ENCODE measurements around the gene PLPP1.

Gene PLPP1

GRCh38 chr5:55441107-55441771 is 93.5 kb downstream of the PLPP1 start:
- no peak for DNase-seq

DNA sequence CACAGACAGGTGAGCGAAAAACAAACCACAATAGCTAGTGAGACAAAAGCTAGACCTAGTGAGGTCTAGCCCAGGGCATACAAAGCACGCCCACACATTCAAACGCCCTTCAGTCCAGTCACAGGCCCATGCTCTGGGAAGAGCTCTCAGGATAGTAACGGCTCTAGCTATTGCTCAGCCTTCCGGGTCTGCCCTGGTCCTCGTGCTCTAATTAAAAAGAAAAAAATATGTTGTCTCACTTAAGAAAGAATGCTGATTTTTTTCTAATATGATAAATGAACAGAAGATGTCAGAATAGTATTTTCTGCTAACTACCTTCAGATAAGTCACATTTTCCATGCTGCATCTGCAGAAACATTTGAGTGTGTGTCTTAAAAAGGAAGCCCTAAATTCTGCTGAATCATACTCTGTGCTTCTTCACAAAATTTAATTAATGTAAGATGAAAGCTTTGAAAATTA is 94.5 kb downstream of the PLPP1 start:
- no peak for DNase-seq

DNA sequence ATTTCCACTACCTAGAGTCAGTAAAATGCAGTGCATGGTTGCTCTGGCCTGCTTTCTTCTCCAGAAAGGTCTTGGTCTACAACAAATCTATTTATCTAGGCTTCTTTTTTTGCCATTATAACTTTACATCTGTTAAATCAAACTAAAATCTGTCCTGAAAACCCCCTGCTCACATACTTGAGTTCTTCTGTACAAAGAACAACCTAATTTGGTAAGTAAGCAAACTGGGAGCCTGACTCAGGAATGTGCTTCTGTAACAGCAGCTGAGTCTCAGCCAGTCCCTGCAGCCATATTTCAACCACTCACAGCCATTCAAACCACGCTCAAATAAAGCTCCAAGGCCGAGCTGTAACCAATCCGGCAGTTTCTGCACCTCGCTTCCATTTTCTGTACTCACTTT is 95.8 kb downstream of the PLPP1 start:
- DNase-seq: no peak

DNA sequence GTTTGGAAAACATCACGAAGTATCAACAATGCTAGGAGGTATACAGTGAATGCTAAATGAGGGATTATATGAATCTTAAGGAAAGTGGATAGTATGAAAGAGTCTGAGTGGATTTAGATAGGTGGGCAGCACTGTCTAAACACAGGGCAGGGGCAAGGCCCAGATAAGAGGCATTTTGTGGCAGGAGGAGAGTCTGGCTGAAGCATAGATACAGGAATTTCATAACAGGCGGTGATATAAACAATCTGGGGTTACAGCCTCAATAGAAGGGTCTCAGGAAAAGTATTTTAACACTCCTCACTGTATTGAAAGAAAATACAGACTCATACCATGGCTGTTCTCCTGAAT is 96.9 kb downstream of the PLPP1 start:
- DNase-seq: no peak

DNA sequence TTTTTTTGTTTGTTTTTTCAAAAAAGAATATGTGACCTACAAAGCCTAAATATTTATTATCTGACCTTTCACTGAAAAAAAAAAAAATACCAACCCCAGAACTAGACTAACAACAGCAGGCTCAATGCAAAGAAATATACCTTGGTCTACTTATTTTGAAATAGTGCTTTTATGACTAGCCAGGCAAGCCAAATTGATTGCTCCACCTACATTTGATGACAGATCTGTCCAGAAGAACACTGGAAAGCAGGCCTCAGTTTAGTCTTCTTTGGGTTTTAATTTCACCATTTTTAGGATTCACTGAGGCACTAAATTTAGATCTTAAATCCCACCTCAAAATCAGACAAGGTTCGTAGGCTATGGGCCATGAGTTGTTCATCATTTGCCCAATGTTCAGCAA is 97.3 kb downstream of the PLPP1 start:
- no peak for DNase-seq

DNA sequence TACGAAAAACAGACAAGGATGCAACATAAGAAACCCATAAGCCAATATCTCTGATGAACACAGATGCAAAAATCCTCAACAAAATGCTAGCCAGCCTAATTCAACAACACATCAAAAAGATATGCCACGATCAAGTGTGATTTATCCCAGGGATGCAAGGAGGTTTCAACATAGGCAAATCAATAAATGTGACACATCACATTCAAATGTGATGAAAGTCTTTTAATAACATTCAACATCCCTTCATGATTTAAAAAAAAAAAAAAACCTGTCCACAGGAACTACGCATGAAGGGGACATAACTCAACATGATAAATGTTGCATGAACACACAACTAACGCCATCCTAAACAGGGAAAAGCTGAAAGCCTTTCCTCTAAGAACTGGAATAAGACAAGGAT is 102.2 kb downstream of the PLPP1 start:
- DNase-seq: no peak

DNA sequence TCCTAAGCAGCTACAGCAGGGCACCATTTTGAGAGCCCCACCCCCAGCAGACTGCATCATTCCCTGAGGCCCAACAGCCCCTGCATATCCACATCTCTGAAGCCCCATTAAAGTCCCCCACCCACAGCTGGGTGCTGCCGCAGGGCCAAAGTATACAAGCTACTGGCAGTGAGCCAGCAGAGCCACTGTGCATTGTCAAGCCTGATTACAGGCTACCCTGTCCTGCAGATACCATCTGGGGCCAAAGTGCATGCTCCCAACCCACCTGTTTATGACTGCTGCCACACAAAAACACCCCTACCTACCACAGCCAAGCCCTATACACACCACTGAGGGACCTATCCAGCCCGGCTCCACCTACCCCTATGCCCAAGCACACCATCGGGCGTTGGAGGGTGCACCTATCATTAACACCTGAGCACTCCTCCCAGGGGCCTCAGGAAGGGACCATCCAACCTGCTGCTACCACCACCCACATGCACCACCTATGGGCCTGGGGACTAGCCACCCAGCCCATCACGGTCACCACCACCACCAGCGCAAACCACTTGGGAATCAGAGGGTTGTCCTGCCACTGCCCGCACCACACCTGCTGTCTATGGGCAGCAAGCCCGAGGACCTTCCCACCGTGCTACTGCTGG is 105.0 kb downstream of the PLPP1 start:
- no peak for DNase-seq

GRCh38 chr5:55429221-55429612 is 105.5 kb downstream of the PLPP1 start:
- DNase-seq: no peak

- DNase-seq: no peak
Measured at GRCh38 chr5:55427157-55427556, 107.6 kb downstream of the PLPP1 start.

GRCh38 chr5:55426455-55426854 is 108.3 kb downstream of the PLPP1 start:
- DNase-seq: no peak

GRCh38 chr5:55421074-55421529 is 113.7 kb downstream of the PLPP1 start:
- no peak for DNase-seq

DNA sequence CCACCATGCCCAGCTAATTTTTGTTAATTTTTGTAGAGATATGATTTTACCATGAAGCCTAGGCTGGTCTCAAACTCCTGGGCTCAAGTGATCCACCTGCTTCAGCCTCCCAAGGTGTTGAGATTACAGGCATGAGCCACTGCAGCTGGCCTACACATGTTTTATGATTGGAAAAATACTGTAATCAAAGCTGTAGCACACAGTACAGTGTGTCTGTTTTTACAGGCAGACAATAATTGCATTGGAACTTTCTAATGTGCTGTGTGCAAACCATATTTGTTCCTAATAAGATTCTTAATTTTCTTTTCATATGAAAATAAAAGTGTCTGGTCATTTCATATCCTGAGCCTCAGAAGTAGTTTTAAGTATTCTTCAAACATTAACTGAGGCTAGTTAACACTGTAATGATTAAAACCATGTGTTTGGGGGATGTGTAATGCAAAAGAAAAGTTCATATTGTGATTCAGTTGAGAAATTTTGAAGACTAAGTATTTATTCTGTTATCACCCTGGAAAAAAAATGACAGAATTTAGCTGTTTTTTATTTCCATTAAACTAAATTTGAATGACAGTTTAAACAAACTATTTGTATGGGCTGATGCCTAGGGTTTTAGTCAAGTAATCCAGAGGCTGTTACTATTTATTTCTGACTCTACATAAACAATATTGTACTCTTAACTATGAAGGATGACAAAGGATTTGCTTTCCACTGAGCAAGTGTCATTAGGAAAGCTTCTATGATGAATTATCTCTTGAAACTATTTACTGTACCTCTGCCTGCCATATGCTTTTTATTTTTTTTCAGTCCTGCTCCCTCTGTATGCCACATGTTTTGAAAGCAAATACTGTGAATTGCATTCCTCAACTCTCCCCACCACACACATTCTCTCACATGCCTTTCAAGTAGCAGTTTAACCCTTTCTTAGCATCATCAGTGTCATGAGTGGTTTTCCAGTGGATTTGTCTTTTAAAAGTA is 115.5 kb downstream of the PLPP1 start:
- DNase-seq: no peak

GRCh38 chr5:55416306-55416705 is 118.5 kb downstream of the PLPP1 start:
- no peak for DNase-seq

- no peak for DNase-seq
Measured at GRCh38 chr5:55415071-55415470, 119.7 kb downstream of the PLPP1 start.

DNA sequence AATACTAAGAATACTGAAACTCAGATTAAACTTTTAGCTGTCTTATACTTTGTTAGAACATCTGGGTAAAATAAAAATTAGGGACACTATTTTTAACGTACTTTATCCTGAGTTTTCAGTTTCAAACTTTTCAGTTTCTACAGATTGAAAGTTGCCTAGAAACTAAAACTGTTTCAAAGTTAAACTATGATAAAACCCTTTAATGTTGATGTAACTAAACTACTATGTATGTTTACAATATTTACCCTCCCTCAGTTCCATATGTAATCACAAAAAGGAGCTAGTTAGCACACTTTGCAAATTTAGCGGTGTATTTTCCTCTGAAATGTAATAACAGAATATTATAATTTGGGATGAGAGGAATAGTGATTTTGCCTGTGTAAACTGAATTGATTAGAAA is 121.1 kb downstream of the PLPP1 start:
- no peak for DNase-seq

DNA sequence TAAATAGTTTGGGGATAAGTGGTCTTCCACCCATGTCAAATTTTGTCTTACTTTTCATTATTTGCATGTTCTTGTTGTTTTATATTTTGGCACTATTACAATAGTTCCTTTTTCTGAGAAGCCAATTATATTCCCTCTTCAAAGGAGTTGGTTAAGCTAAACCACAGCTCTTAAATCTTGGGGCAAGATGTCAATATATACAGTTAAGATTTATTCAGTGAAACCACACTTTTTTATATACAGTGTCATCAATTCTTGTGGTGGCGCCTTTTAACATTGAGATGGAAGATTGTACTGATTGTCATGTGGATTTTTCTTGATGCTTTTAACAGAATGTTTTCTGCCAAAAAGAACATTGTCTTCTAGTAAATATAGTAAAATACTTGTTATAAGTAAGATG is 122.9 kb downstream of the PLPP1 start:
- peak in 2 of 6 experiments; percentile 11 to 32 for DNase-seq

DNA sequence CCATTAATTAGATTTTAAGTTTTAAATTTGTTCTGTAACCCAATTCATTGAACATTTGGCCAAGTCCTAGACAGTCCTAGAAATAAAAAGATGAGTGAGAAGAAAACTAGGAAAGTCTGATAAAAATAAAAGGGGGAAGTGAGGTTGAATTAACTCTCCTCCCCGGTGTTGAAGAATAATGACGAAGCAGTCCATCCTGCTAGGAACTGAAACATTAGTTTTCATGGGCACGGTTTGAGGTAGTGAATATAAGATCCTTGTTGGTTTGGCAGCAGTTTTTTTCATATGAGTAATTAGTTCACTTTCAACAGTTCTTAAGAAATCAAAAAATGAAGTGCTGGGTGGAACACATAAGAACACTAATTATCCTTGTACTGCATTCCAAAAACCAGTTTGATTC is 123.9 kb downstream of the PLPP1 start:
- no peak for DNase-seq

GRCh38 chr5:55409775-55410174 is 125.0 kb downstream of the PLPP1 start:
- no peak for DNase-seq

GRCh38 chr5:55407984-55408383 is 126.8 kb downstream of the PLPP1 start:
- DNase-seq: no peak

DNA sequence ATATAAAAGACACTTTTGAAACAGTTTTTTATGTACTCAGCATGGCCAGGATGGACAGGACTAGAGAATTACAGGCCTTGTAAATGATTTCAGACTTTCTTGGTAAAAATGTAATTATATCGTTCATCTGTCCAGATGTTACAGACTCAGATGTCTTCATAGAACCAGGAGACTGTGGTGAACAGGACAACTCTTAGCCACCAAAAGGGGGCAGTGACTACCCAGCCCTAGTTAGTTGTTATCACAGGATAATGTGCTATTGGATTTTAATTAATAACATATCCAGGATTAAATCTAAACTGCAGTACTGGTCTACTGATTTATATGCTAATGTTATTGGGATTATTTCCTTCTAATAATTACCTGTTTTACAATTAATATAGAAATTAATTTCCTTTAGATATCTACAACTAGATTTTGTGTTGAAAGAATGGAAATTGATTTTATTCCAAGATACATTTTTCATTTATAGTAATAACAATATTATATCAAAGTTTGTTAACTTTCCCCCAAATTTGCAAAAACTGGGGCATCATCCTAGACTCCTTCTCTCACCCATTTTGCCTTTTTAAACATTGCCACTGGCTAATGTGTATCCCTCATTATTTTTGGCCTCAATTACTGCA is 127.6 kb downstream of the PLPP1 start:
- DNase-seq: peak in 2 of 6 experiments; percentile 12 to 20

DNA sequence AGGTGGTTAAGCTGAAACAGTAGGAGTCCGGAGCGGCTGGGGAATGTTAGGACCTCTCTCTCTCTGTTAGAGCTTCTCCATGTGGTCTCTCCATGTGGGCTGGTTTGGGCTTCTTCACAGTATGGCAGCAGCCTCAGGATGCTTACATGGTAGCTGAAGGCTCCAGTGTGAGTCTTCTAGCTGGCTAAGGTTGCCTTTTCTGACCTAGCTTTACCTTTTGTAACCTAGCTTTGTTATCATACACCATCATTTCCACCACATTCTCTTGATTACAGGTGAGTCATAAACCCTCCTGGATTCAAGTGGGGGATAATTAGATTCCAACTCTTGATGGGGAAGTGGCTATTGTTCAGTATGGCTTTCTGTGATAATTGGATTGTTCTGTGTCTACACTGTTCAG is 128.5 kb downstream of the PLPP1 start:
- no peak for DNase-seq

- DNase-seq: no peak
Measured at GRCh38 chr5:55402199-55402598, 132.6 kb downstream of the PLPP1 start.

DNA sequence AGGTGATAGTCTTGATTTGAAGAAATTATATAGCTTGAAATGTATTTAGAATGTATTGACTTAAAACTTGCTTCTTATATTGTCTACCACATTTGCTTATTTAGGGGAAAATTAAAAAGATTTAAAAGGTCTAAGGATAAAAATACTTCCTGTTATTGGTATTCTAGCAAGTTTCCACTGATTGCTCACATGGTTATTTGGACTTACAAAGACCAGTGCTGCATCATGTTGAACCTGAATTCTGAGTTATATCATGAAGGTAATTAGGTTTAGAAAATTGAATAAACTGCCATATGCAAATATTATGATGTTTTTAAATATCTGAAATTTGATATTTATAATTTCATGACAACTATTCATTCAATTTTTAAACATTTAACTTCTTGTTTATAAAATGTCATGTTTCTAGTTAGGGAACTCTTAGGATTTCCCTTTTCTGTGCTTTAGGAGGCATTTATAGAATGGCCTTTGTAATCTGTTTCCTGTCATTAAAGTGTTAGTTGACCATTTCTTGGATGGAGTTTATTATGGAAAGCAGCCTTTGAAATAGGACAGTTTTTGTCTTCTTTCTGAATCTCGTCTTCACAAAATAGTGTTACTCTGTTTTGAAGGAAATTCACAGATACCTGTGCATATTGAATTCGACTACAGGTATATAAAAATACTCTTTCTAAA is 141.1 kb downstream of the PLPP1 start:
- DNase-seq: no peak

All from stimulated activated naive CD4-positive, alpha-beta T cell (primary cell).